OCI-LY1 (cell line): ENCODE measurements around the gene TNN.

Source experiments
- H2AFZ ChIP-seq: fragments of 200-600 bp; sonication (generic), shearing (Covaris generic); 2 replicates; pipeline ENCODE4 v1.6.0; 2014; ENCODE audit warnings: antibody characterized with exemption, mild to moderate bottlenecking, low read length
- H3F3A ChIP-seq: fragments of 200-600 bp; sonication (generic), shearing (Covaris generic); 2 replicates; pipeline ENCODE4 v1.6.0; 2014; ENCODE audit warnings: mild to moderate bottlenecking, antibody characterized with exemption, low read length, moderate library complexity; ENCODE audit not compliant: insufficient read depth
- H3K27ac ChIP-seq: fragments of 200-600 bp; sonication (generic); 2 replicates; pipeline ENCODE4 v1.5.1; 2014; ENCODE audit warnings: low read length, mixed run types, mild to moderate bottlenecking, low read depth; ENCODE audit not compliant: poor library complexity, severe bottlenecking
- H3K27me3 ChIP-seq: fragments of 200-600 bp; sonication (generic); 2 replicates; pipeline ENCODE4 v1.6.0; 2014; ENCODE audit warnings: antibody characterized with exemption, mild to moderate bottlenecking, low read length, moderate library complexity; ENCODE audit not compliant: insufficient read depth
- H3K36me3 ChIP-seq: fragments of 200-600 bp; sonication (generic); 2 replicates; pipeline ENCODE4 v1.6.1; 2014; ENCODE audit warnings: mild to moderate bottlenecking, antibody characterized with exemption, low read length, moderate library complexity, mixed read lengths; ENCODE audit not compliant: insufficient read depth
- H3K4me1 ChIP-seq: fragments of 200-600 bp; sonication (generic); 2 replicates; pipeline ENCODE4 v1.5.1; 2014; ENCODE audit warnings: mild to moderate bottlenecking, low read length, moderate library complexity; ENCODE audit not compliant: insufficient read depth, severe bottlenecking
- H3K4me2 ChIP-seq: fragments of 200-600 bp; sonication (generic), shearing (Covaris generic); 2 replicates; pipeline ENCODE4 v1.6.1; 2014; ENCODE audit warnings: low read length
- H3K4me3 ChIP-seq: fragments of 200-600 bp; sonication (generic); 2 replicates; pipeline ENCODE4 v1.5.1; 2014; ENCODE audit warnings: low read length, low read depth, mild to moderate bottlenecking, mixed read lengths; ENCODE audit not compliant: poor library complexity, severe bottlenecking
- H3K79me2 ChIP-seq: fragments of 200-600 bp; shearing (Covaris generic); 2 replicates; pipeline ENCODE4 v1.6.1; 2016; ENCODE audit warnings: mixed run types, low read length, mixed read lengths; ENCODE audit not compliant: insufficient read depth
- H3K9ac ChIP-seq: fragments of 200-600 bp; sonication (generic), shearing (Covaris generic); 2 replicates; pipeline ENCODE4 v1.6.1; 2014; ENCODE audit warnings: mild to moderate bottlenecking, low read length, mixed read lengths
- H3K9me2 ChIP-seq: fragments of 200-600 bp; sonication (generic), shearing (Covaris generic); 2 replicates; pipeline ENCODE4 v1.6.1; 2014; ENCODE audit warnings: low read depth, mild to moderate bottlenecking, low read length, mixed read lengths
- H3K9me3 ChIP-seq: fragments of 200-600 bp; shearing (Covaris generic); 2 replicates; pipeline ENCODE4 v1.6.1; 2014; ENCODE audit warnings: low read length, mixed read lengths
- H4K20me1 ChIP-seq: fragments of 200-600 bp; sonication (generic), shearing (Covaris generic); 2 replicates; pipeline ENCODE4 v1.6.0; 2016; ENCODE audit warnings: mild to moderate bottlenecking, low read length; ENCODE audit not compliant: insufficient read depth
- EZH2 ChIP-seq: fragments of 200-600 bp; sonication (generic), shearing (Covaris generic); IDR thresholded peaks from 2 replicates; pipeline ENCODE4 v1.8.0; 2017; ENCODE audit warnings: borderline replicate concordance, mixed run types, mild to moderate bottlenecking, antibody characterized with exemption, low read length, moderate library complexity, mixed read lengths
- TF ChIP-seq, protein P1 (sequence below): fragments of 200-600 bp; sonication (generic), shearing (Covaris generic); IDR thresholded peaks from 2 replicates; pipeline ENCODE4 v1.5.1; 2017; ENCODE audit warnings: mild to moderate bottlenecking, antibody characterized with exemption, low read length, moderate library complexity, mixed read lengths

The TNN gene

DNA sequence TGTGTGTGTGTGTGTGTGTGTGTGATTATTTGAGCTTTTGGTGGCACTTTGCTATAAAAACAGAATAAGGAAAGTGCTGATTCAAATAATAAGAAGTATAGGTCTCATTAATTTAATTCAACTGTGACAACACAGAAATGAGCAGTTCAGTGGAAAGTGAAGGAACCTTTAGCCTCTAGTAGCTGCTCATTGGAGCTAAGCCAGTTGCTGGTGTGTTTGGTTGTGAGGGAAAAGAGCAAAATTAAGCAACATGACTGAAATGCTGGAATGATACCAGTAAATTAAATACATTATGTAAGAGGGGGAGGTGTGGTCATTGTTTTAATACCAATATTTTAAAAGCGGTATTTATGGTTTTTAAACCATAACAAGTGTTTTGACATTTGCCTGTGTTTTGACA lies 69.7 kb downstream of the TNN start:
- H3K27ac ChIP-seq = no peak overlapping the region
- peaks cover 4% of the 10 kb centered on the region for H3K4me1 ChIP-seq
- no peaks in the 10 kb centered on the region for H3F3A ChIP-seq
- H4K20me1 ChIP-seq = no peaks in the 10 kb centered on the region
- no peaks in the 10 kb centered on the region for H3K9me3 ChIP-seq
- H3K9me2 ChIP-seq = no peaks in the 10 kb centered on the region
- H2AFZ ChIP-seq = no peak overlapping the region
- H3K4me3 ChIP-seq = no peak overlapping the region
- H3K79me2 ChIP-seq = no peaks in the 10 kb centered on the region
- no peak overlapping the region for H3K4me2 ChIP-seq
- no peak overlapping the region for H3K9ac ChIP-seq
- no peaks in the 10 kb centered on the region for H3K27me3 ChIP-seq
- no peaks in the 10 kb centered on the region for H3K36me3 ChIP-seq
- TF ChIP-seq, protein P1, sequence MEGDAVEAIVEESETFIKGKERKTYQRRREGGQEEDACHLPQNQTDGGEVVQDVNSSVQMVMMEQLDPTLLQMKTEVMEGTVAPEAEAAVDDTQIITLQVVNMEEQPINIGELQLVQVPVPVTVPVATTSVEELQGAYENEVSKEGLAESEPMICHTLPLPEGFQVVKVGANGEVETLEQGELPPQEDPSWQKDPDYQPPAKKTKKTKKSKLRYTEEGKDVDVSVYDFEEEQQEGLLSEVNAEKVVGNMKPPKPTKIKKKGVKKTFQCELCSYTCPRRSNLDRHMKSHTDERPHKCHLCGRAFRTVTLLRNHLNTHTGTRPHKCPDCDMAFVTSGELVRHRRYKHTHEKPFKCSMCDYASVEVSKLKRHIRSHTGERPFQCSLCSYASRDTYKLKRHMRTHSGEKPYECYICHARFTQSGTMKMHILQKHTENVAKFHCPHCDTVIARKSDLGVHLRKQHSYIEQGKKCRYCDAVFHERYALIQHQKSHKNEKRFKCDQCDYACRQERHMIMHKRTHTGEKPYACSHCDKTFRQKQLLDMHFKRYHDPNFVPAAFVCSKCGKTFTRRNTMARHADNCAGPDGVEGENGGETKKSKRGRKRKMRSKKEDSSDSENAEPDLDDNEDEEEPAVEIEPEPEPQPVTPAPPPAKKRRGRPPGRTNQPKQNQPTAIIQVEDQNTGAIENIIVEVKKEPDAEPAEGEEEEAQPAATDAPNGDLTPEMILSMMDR = no peak
- TF ChIP-seq EZH2 = no peak

DNA sequence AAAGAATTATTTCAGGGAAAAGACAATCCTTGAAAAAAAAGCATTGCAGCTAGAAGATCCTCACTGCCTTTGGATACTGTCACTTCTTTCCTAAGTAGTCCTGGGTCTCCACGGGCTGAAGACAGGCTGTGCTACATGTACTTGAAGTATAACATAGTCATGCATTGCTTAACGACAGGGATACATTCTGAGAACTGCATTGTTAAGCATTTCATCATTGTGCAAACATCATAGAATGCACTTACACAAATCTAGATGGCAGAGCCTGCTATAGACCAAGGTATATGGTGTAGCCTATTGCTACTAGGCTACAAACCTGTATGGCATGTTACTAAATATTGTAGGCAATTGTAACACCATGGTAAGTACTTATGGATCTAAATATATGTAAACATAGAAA lies 70.9 kb downstream of the TNN start:
- Histone ChIP-seq H3K4me1 (peaks cover 8% of the 10 kb centered on the region), H3K36me3 (no peaks in the 10 kb centered on the region), H4K20me1 (no peaks in the 10 kb centered on the region), H3K27me3 (no peaks in the 10 kb centered on the region), H3K9me3 (no peaks in the 10 kb centered on the region), H3K4me3 (no peak overlapping the region), H3K27ac (no peak overlapping the region), H3F3A (no peaks in the 10 kb centered on the region), H3K9ac (no peak overlapping the region), H2AFZ (no peak overlapping the region), H3K9me2 (no peaks in the 10 kb centered on the region), H3K4me2 (no peak overlapping the region), H3K79me2 (no peaks in the 10 kb centered on the region)
- TF ChIP-seq, protein P1 = no peak
- no peak for TF ChIP-seq EZH2

DNA sequence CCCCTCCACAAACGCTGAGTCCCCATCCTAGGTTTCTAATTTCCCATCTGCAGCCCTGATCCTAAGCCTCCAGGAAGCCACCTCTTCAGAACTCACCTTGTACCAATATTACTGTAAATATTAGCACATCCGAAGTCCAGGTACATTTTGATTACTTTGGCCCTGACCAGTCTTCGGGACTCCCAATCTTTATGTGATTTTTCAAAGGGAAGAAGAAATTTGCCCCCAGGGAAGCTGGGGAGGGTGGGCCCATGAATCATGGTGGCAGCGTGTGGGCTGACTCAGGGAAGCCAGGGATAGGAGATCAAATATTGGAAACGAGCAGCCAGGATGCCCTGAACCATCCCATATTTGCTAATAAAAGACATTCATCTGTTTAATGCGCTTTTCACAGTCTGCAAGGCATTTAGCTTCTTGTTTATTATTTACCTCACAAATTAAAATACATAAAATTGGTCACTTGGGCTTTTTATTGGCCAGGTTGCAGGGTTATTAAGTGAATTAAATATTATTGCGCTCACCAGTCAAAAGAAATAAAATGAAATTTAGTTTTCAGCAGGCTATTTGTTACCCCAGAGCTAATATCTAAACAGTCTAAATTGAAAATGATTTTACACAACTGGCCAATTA lies 78.4 kb downstream of the TNN start:
- no peaks in the 10 kb centered on the region for H3K27me3 ChIP-seq
- H3K27ac ChIP-seq = no peak overlapping the region
- no peak overlapping the region for H3K4me2 ChIP-seq
- H4K20me1 ChIP-seq = no peaks in the 10 kb centered on the region
- no peak overlapping the region for H2AFZ ChIP-seq
- peaks cover 8% of the 10 kb centered on the region for H3K4me1 ChIP-seq
- no peaks in the 10 kb centered on the region for H3K79me2 ChIP-seq
- H3K9me2 ChIP-seq = no peaks in the 10 kb centered on the region
- H3K4me3 ChIP-seq = no peak overlapping the region
- no peak for TF ChIP-seq EZH2
- TF ChIP-seq, protein P1 = no peak
- no peak overlapping the region for H3K9ac ChIP-seq
- no peaks in the 10 kb centered on the region for H3K36me3 ChIP-seq
- no peaks in the 10 kb centered on the region for H3F3A ChIP-seq
- H3K9me3 ChIP-seq = no peaks in the 10 kb centered on the region
